CD8-positive, alpha-beta memory T cell (primary cell): Measurements from ENCODE around the gene DNAJA3. TPM values are rescaled to one million over a fixed set of nuclear protein-coding genes. Genes with fewer than 3 reads are reported as not detected.

Source experiments
- CTCF ChIA-PET: fragments of 350-600 bp; sonication (Branson Sonifier 250); formaldehyde crosslinking; loops from one replicate; lab custom pipeline; 2021; ENCODE audit warnings: antibody characterized with exemption; lab: Charles Lee
- POLR2A ChIA-PET: fragments of 350-600 bp; sonication (Branson Sonifier 250); formaldehyde crosslinking; loops from one replicate; lab custom pipeline; 2021; ENCODE audit warnings: antibody characterized with exemption; lab: Charles Lee
- DNase-seq, 5 donors: peaks; one replicate each; pipeline versions ENCODE4 v3.0.0 to v3.0.0-alpha.2; 2020 to 2022; ENCODE audit warnings: mixed read lengths in 1 of 5
- H3K27ac ChIP-seq: one replicate; pipeline ENCODE4 v1.7.0; 2013; ENCODE audit warnings: low read depth, mild to moderate bottlenecking, low read length, moderate library complexity
- H3K27me3 ChIP-seq: 2 replicates; pipeline ENCODE4 v1.7.0; 2013; ENCODE audit warnings: low read length, mild to moderate bottlenecking; ENCODE audit not compliant: insufficient read depth, poor library complexity, severe bottlenecking
- H3K36me3 ChIP-seq: 2 replicates; pipeline ENCODE4 v1.7.0; 2013; ENCODE audit warnings: mild to moderate bottlenecking, low read length, moderate library complexity; ENCODE audit not compliant: insufficient read depth
- H3K4me1 ChIP-seq: 2 replicates; pipeline ENCODE4 v1.7.0; 2013; ENCODE audit warnings: mild to moderate bottlenecking, low read length, moderate library complexity; ENCODE audit not compliant: insufficient read depth
- H3K4me3 ChIP-seq: 2 replicates; pipeline ENCODE4 v1.7.0; 2013; ENCODE audit warnings: mild to moderate bottlenecking, low read length
- H3K9me3 ChIP-seq: 2 replicates; pipeline ENCODE4 v1.7.0; 2013; ENCODE audit warnings: mild to moderate bottlenecking, low read length
- H3K27ac Mint-ChIP-seq, 8 donors: one replicate each; pipeline ENCODE4 v1.8.0; 2020 to 2021; ENCODE audit warnings: mixed read lengths in 8 of 8, mild to moderate bottlenecking in 6 of 8, inconsistent platforms in 3 of 8, moderate library complexity in 3 of 8
- H3K27me3 Mint-ChIP-seq, 2 donors: one replicate each; pipeline ENCODE4 v1.8.0; 2020 to 2021; ENCODE audit warnings: mixed read lengths in 2 of 2, mild to moderate bottlenecking in 1 of 2, moderate library complexity in 1 of 2
- H3K36me3 Mint-ChIP-seq, 3 donors: one replicate each; pipeline ENCODE4 v1.8.0; 2020 to 2021; ENCODE audit warnings: mixed read lengths in 3 of 3, inconsistent platforms in 1 of 3, mild to moderate bottlenecking in 1 of 3
- H3K4me1 Mint-ChIP-seq, 3 donors: one replicate each; pipeline ENCODE4 v1.8.0; 2020 to 2021; ENCODE audit warnings: mixed read lengths in 3 of 3, inconsistent platforms in 1 of 3, mild to moderate bottlenecking in 1 of 3
- H3K4me3 Mint-ChIP-seq, 7 donors: one replicate each; pipeline ENCODE4 v1.8.0; 2020 to 2021; ENCODE audit warnings: mixed read lengths in 7 of 7, mild to moderate bottlenecking in 6 of 7, moderate library complexity in 4 of 7, inconsistent platforms in 2 of 7
- H3K9me3 Mint-ChIP-seq, 5 donors: one replicate each; pipeline ENCODE4 v1.8.0; 2020 to 2022; ENCODE audit warnings: mixed read lengths in 5 of 5, mild to moderate bottlenecking in 3 of 5, moderate library complexity in 2 of 5, inconsistent platforms in 1 of 5
- polyA plus RNA-seq: library from polyadenylated mRNA; unstranded; fragments of 300-500 nt; fragmentation: Illumina TruSeq; gene quantifications from one replicate; pipeline ENCODE4 v1.2.3, GENCODE V29; 2021
- total RNA-seq, 2 experiments: library from RNA; stranded (reverse); gene quantifications; one replicate each; pipeline ENCODE4 v1.2.3, GENCODE V29; 2021

The DNAJA3 gene
- total and polyA plus RNA-seq, 3 experiments from 2014 or later = 51.1 to 108 (median 104) TPM

DNA sequence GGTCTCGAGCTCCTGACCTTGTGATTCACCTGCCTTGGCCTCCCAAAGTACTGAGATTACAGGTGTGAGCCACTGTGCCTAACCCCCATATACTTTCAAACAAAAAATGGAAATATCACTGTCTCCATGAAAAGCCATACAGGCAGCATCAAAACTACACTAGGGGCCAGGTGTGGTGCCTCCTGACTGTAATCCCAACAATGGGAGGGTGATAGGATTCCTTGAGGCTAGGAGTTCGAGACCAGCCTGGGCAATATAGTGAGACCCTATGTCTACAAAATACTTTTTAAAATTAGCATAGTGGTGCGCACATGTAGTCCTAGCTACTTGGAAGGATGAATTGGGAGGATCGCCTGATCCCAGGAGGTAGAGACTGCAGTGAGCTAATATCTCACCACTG, 66.2 kb downstream of the DNAJA3 start:
- Histone ChIP-seq H3K4me3 (no peak overlapping the region), H3K4me1 (peaks cover 86% of the 10 kb centered on the region), H3K27me3 (no peaks in the 10 kb centered on the region), H3K27ac (no peak overlapping the region), H3K36me3 (peaks cover 6% of the 10 kb centered on the region), H3K9me3 (no peaks in the 10 kb centered on the region)
- H3K4me1 Mint-ChIP-seq = peaks cover 56 to 84% (median 82%) of the 10 kb centered on the region in 3 donors
- H3K36me3 Mint-ChIP-seq = peaks cover 0 to 54% (median 8%) of the 10 kb centered on the region in 3 donors
- no peaks in the 10 kb centered on the region for H3K27me3 Mint-ChIP-seq
- no peaks in the 10 kb centered on the region for H3K9me3 Mint-ChIP-seq
- DNase-seq = no peak
- POLR2A ChIA-PET = no interaction called here
- H3K4me3 Mint-ChIP-seq = no peak overlapping the region
- CTCF ChIA-PET = interaction anchor here (3.1 to 8.0 kb wide), 2 partner anchors 14 to 15 kb away, joined by 27 to 41 read pairs; partner anchors contain the start of genes HMOX2 and NMRAL1
- H3K27ac Mint-ChIP-seq = peak overlapping the region in 7 of 8 donors; percentile 3 to 99 (median 94)

DNA sequence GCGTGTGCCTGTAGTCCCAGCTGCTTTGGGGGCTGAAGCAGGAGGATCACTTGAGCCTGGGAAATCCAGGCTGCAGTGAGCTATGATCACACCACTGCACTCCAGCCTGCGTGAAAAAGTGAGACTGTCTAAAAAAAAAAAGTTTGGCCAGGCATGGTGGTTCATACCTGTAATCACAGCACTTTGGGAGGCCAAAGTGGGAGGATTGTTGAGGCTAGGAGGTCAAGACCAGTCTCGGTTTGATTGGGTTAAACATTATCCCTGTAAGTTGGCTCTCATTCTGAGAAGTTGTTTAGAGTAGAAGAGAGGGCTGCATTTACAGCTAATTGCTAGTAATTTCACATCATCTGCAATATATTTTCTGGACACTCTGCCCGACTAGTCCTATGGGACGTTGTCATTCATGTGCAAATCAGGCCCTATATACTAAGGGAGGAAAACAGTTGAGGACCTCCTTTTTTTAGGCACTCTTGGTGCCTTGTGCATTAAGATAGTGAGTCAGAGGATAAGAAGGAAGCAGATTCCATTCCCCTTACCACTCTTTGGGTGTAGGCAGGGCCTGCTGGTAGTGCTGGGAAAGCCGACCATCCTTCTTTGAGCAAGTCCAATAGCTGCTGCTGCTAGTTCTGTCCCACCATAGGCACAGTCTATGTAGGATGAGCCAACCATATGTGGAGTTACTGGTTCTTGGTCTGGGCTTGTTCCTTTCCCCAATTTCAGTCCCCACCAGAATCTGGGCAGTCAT, 69.2 kb downstream of the DNAJA3 start:
- no peaks in the 10 kb centered on the region for H3K9me3 ChIP-seq
- peaks cover 81% of the 10 kb centered on the region for H3K4me1 ChIP-seq
- H3K9me3 Mint-ChIP-seq = no peaks in the 10 kb centered on the region
- peak overlapping the region in 2 of 7 donors; percentile 20 to 54 for H3K4me3 Mint-ChIP-seq
- ChIA-PET CTCF (interaction anchor here (1.0 kb wide), 2 partner anchors 10 to 17 kb away, joined by 4 to 5 read pairs; no protein-coding TSS in a partner anchor), POLR2A (interaction anchor here (0.7 to 1.0 kb wide), 2 partner anchors 19 to 192 kb away, joined by 4 to 6 read pairs; partner anchors contain the start of gene HMOX2)
- peaks cover 58 to 91% (median 90%) of the 10 kb centered on the region in 3 donors for H3K4me1 Mint-ChIP-seq
- no peak overlapping the region for H3K27ac ChIP-seq
- no peaks in the 10 kb centered on the region for H3K27me3 ChIP-seq
- no peak overlapping the region for H3K4me3 ChIP-seq
- H3K27ac Mint-ChIP-seq = peak overlapping the region; percentile 73 to 91 (median 78)
- DNase-seq = no peak
- peaks cover 0 to 68% (median 10%) of the 10 kb centered on the region in 3 donors for H3K36me3 Mint-ChIP-seq
- no peaks in the 10 kb centered on the region for H3K27me3 Mint-ChIP-seq
- peaks cover 13% of the 10 kb centered on the region for H3K36me3 ChIP-seq

DNA sequence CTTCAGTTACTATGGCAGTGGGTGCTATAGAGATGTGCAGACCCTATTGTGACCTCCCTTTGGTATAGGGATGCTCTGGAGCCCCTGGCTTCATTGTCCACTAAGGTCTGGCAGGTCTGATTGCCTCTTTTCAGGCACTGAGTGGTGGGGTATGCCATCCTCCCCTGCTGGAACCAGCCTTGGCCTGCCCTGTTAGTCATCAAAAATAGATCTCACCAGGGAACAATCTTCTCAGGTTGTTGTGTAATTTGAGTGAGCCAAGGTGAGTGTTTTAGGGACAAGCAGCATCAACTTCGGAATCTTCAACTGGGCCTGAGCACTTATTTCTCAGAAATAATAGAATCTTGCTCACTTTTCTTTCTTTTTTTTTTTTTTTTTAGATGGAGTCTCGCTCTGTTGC, 70.1 kb downstream of the DNAJA3 start:
- H3K4me1 ChIP-seq = peaks cover 81% of the 10 kb centered on the region
- Mint-ChIP-seq H3K4me1 (peaks cover 57 to 91% (median 90%) of the 10 kb centered on the region in 3 donors), H3K27me3 (no peaks in the 10 kb centered on the region), H3K36me3 (peaks cover 0 to 62% (median 7%) of the 10 kb centered on the region in 3 donors), H3K9me3 (no peaks in the 10 kb centered on the region), H3K27ac (peak overlapping the region; percentile 66 to 84 (median 75)), H3K4me3 (no peak overlapping the region)
- ChIA-PET POLR2A (no interaction called here), CTCF (interaction anchor here (1.3 kb wide), 1 partner anchor 9 kb away, joined by 7 read pairs; no protein-coding TSS in a partner anchor)
- no peak overlapping the region for H3K27ac ChIP-seq
- no peak for DNase-seq
- H3K36me3 ChIP-seq = peaks cover 13% of the 10 kb centered on the region
- no peaks in the 10 kb centered on the region for H3K27me3 ChIP-seq
- H3K4me3 ChIP-seq = no peak overlapping the region
- H3K9me3 ChIP-seq = no peaks in the 10 kb centered on the region

DNA sequence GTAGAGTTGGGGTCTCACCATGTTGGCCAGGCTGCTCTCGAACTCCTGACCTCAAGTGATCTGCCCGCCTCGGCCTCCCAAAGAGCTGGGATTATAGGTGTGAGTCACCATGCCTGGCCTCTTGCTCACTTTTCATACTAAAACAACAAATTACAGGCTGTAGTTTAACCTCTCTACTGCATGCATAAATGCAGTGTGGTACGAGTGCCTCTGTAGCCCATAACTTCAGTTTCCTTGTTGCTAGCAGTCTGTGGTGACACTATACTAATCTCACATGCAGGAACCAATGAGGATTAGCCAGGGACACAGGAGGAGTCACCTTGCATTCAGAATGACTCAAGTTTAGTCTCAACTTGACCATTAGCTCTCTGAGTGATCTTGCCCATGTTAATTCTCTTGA, 70.6 kb downstream of the DNAJA3 start:
- Histone ChIP-seq H3K27ac (no peak overlapping the region), H3K4me1 (peaks cover 81% of the 10 kb centered on the region), H3K27me3 (no peaks in the 10 kb centered on the region), H3K36me3 (peaks cover 13% of the 10 kb centered on the region), H3K9me3 (no peaks in the 10 kb centered on the region), H3K4me3 (no peak overlapping the region)
- no peaks in the 10 kb centered on the region for H3K9me3 Mint-ChIP-seq
- peaks cover 0 to 56% (median 7%) of the 10 kb centered on the region in 3 donors for H3K36me3 Mint-ChIP-seq
- CTCF ChIA-PET = interaction anchor here (1.3 kb wide), 1 partner anchor 9 kb away, joined by 7 read pairs; no protein-coding TSS in a partner anchor
- H3K27ac Mint-ChIP-seq = peak overlapping the region in 7 of 8 donors; percentile 47 to 81 (median 71)
- POLR2A ChIA-PET = interaction anchor here (0.5 kb wide), 1 partner anchor 66 kb away, joined by 3 read pairs; no protein-coding TSS in a partner anchor
- H3K4me1 Mint-ChIP-seq = peaks cover 58 to 91% (median 90%) of the 10 kb centered on the region in 3 donors
- H3K27me3 Mint-ChIP-seq = no peaks in the 10 kb centered on the region
- DNase-seq = no peak
- no peak overlapping the region for H3K4me3 Mint-ChIP-seq

DNA sequence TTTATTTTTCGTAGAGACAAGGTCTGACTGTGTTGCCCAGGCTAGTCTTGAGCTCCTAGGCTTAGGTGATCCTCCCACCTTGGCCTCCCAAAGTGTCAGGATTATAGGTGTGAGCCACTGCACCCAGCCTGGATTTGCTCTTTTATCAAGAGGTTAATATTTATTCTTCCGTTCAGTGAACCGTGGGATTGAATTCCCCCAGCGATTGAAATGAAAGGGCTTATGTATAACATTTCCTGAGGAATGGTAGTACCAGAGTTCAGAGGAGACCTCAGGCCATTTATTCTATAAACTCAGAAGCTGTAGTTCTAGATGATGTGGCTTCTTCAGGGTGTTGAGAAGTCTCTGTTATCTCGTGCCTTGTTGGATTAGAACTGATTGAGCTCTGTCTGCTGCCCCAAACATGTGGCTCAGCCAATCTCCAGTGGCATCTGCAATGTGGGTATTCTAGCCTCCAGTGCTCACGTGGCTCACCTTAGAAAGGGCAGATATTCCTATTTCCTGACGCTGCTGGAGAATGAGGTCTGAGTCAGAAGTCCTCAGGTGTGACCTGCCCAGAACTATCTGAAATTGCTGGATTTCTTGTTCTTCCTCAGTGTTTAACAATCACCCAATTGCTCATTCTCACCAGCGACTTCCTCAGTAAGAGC, 73.0 kb downstream of the DNAJA3 start:
- Mint-ChIP-seq H3K4me3 (peak overlapping the region in 1 of 7 donors; percentile 7), H3K36me3 (peaks cover 0 to 48% (median 7%) of the 10 kb centered on the region in 3 donors), H3K27me3 (no peaks in the 10 kb centered on the region), H3K4me1 (peaks cover 69 to 95% (median 93%) of the 10 kb centered on the region in 3 donors), H3K9me3 (no peaks in the 10 kb centered on the region), H3K27ac (peak overlapping the region in 7 of 8 donors; percentile 70 to 93 (median 82))
- peaks cover 13% of the 10 kb centered on the region for H3K36me3 ChIP-seq
- no peak overlapping the region for H3K4me3 ChIP-seq
- POLR2A ChIA-PET = no interaction called here
- no peaks in the 10 kb centered on the region for H3K27me3 ChIP-seq
- H3K27ac ChIP-seq = no peak overlapping the region
- peaks cover 89% of the 10 kb centered on the region for H3K4me1 ChIP-seq
- no peak for DNase-seq
- CTCF ChIA-PET = interaction anchor here (0.6 to 3.8 kb wide), 2 partner anchors 8 to 22 kb away, joined by 3 to 31 read pairs; partner anchors contain the start of gene HMOX2
- no peaks in the 10 kb centered on the region for H3K9me3 ChIP-seq

DNA sequence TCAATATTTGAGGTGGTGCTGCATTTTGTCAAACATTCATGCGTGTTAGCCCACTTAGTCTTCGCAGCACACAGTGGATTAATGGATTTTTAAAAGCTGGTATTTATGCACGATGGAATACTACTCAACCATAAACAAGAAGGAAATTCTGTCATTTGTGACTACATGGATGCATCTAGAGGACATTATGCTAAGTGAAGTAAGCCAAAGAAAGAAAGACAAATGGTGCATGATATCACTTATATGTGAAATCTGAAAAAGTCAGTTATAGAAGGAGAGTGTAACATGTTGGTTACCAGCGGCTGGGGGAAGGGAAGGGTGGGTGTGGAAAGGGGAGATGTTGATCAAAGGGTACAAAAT, 73.5 kb downstream of the DNAJA3 start:
- CTCF ChIA-PET = interaction anchor here (0.6 to 3.8 kb wide), 3 partner anchors 9 to 125 kb away, joined by 3 to 31 read pairs (median 4); partner anchors contain the start of genes HMOX2 and MGRN1

DNA sequence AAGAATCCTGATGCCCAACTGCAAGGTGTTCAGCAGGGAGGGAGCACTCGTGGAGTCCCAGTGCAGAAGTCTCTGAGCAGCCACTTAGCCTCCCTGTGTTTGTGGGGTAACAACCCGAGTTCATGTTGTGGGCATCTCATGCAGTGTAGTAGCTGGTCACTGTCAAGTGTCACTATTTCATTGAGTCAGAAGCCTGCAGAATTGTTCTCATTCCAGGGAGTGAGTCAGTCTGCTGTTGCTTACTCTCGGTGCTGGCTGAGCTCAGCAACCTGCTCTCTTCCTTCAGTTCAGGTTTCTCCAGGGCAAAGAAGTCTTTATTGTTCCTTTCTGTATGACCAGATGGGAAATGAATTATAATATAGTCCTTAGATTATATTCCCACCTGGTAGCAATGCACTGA, 74.6 kb downstream of the DNAJA3 start:
- no peaks in the 10 kb centered on the region for H3K27me3 ChIP-seq
- Mint-ChIP-seq H3K9me3 (no peaks in the 10 kb centered on the region), H3K27me3 (no peaks in the 10 kb centered on the region), H3K36me3 (peaks cover 0 to 44% (median 8%) of the 10 kb centered on the region in 3 donors), H3K27ac (peak overlapping the region in 7 of 8 donors; percentile 35 to 90 (median 76)), H3K4me1 (peaks cover 70 to 90% (median 90%) of the 10 kb centered on the region in 3 donors), H3K4me3 (no peak overlapping the region)
- no peaks in the 10 kb centered on the region for H3K9me3 ChIP-seq
- H3K27ac ChIP-seq = no peak overlapping the region
- ChIA-PET CTCF (interaction anchor here (1.1 to 3.8 kb wide), 4 partner anchors 10 to 124 kb away, joined by 3 to 31 read pairs (median 6); partner anchors contain the start of genes HMOX2 and MGRN1), POLR2A (interaction anchor here (1.4 kb wide), 1 partner anchor 11 kb away, joined by 4 read pairs; no protein-coding TSS in a partner anchor)
- DNase-seq = no peak
- H3K4me3 ChIP-seq = no peak overlapping the region
- H3K4me1 ChIP-seq = peaks cover 90% of the 10 kb centered on the region
- peaks cover 11% of the 10 kb centered on the region for H3K36me3 ChIP-seq

More for the DNA sequence above, 73.5 kb downstream of the DNAJA3 start:
- H3K27ac ChIP-seq = no peak overlapping the region
- Mint-ChIP-seq H3K4me1 (peaks cover 72 to 94% (median 93%) of the 10 kb centered on the region in 3 donors), H3K36me3 (peaks cover 0 to 48% (median 7%) of the 10 kb centered on the region in 3 donors), H3K9me3 (no peaks in the 10 kb centered on the region), H3K27ac (peak overlapping the region in 7 of 8 donors; percentile 70 to 93 (median 82)), H3K4me3 (no peak overlapping the region), H3K27me3 (no peaks in the 10 kb centered on the region)
- H3K36me3 ChIP-seq = peaks cover 13% of the 10 kb centered on the region
- no peaks in the 10 kb centered on the region for H3K27me3 ChIP-seq
- peaks cover 91% of the 10 kb centered on the region for H3K4me1 ChIP-seq
- no peak for DNase-seq
- POLR2A ChIA-PET = interaction anchor here (1.4 kb wide), 1 partner anchor 10 kb away, joined by 4 read pairs; no protein-coding TSS in a partner anchor
- no peaks in the 10 kb centered on the region for H3K9me3 ChIP-seq
- no peak overlapping the region for H3K4me3 ChIP-seq
